NCI-H526 (cell line): ENCODE data around the gene PXYLP1.

Experiments
- DNase-seq, 2 experiments: peaks; one replicate each; lab custom pipeline; 2025; lab: John Stamatoyannopoulos, UW

PXYLP1 gene

GRCh38 chr3:141326626-141327025 is 95.0 kb downstream of the PXYLP1 start:
- DNase-seq = no peak

GRCh38 chr3:141328286-141329166 is 96.9 kb downstream of the PXYLP1 start:
- no peak for DNase-seq

- no peak for DNase-seq
These were observed 98.6 kb downstream of the PXYLP1 start for GRCh38 chr3:141330235-141330634.

GRCh38 chr3:141330718-141331376 is 99.2 kb downstream of the PXYLP1 start:
- no peak for DNase-seq

- no peak for DNase-seq
These were observed 100.0 kb downstream of the PXYLP1 start for GRCh38 chr3:141331377-141332318.

GRCh38 chr3:141332416-141332815 is 100.8 kb downstream of the PXYLP1 start:
- no peak for DNase-seq

GRCh38 chr3:141333836-141334626 is 102.4 kb downstream of the PXYLP1 start:
- DNase-seq = no peak

GRCh38 chr3:141334627-141335250 is 103.1 kb downstream of the PXYLP1 start:
- no peak for DNase-seq

GRCh38 chr3:141335531-141336061 is 104.0 kb downstream of the PXYLP1 start:
- DNase-seq = no peak

- no peak for DNase-seq
These were observed 105.3 kb downstream of the PXYLP1 start for GRCh38 chr3:141336672-141337522.

- no peak for DNase-seq
These were observed 105.9 kb downstream of the PXYLP1 start for GRCh38 chr3:141337523-141337854.

- no peak for DNase-seq
These were observed 106.4 kb downstream of the PXYLP1 start for GRCh38 chr3:141337991-141338390.

GRCh38 chr3:141338881-141339280 is 107.3 kb downstream of the PXYLP1 start:
- DNase-seq = no peak

- DNase-seq = no peak
These were observed 109.9 kb downstream of the PXYLP1 start for GRCh38 chr3:141341536-141341935.

GRCh38 chr3:141342386-141342785 is 110.8 kb downstream of the PXYLP1 start:
- no peak for DNase-seq

GRCh38 chr3:141343077-141343476 is 111.5 kb downstream of the PXYLP1 start:
- no peak for DNase-seq

- DNase-seq = no peak
These were observed 112.2 kb downstream of the PXYLP1 start for GRCh38 chr3:141343865-141344271.
